Renal pelvis (tissue), 4 donors: Measurements from ENCODE around the gene TMEM143. TPM values are rescaled to one million over a fixed set of nuclear protein-coding genes. Genes with fewer than 3 reads are reported as not detected.
"Not testable (repeated sequence)": the region's sequence is repeated elsewhere in the genome, so short reads cannot be mapped to it uniquely, and the experiment has no call there.

Experiments
- DNase-seq: peaks from one replicate; pipeline ENCODE4 v3.0.0-alpha.2; 2013
- polyA plus RNA-seq, 3 donors: library from polyadenylated mRNA; unstranded; fragments of 120-200 nt; gene quantifications; one replicate each; pipeline ENCODE4 v1.2.1, GENCODE V29; 2013; ENCODE audit not compliant: insufficient read length in 3 of 3

TMEM143 gene
- polyA plus RNA-seq, 3 donors: 13.5 to 15.7 (median 15.1) TPM

GRCh38 chr19:48392860-48393558 lies 29.3 kb upstream of the TMEM143 start:
- no peak for DNase-seq

- DNase-seq: not testable (repeated sequence)
Measured at GRCh38 chr19:48392006-48392344, 28.2 kb upstream of the TMEM143 start.

- peak; percentile 78 for DNase-seq
Measured at GRCh38 chr19:48391100-48392005, 27.6 kb upstream of the TMEM143 start, which contains the start of gene KDELR1. Gene KDELR1, minus strand, starts transcription at chr19:48391551. Its CDS starts 193 bp downstream, at chr19:48391358.

GRCh38 chr19:48390188-48391099 lies 26.7 kb upstream of the TMEM143 start:
- DNase-seq: no peak

GRCh38 chr19:48386981-48387380 lies 23.2 kb upstream of the TMEM143 start:
- DNase-seq: no peak

GRCh38 chr19:48385461-48386087 lies 21.8 kb upstream of the TMEM143 start:
- DNase-seq: no peak

- no peak for DNase-seq
Measured at GRCh38 chr19:48382286-48382685, 18.5 kb upstream of the TMEM143 start.

GRCh38 chr19:48381178-48381950 lies 17.6 kb upstream of the TMEM143 start:
- no peak for DNase-seq

GRCh38 chr19:48379058-48379457 lies 15.3 kb upstream of the TMEM143 start:
- no peak for DNase-seq

GRCh38 chr19:48378194-48378570 lies 14.4 kb upstream of the TMEM143 start:
- DNase-seq: no peak

- no peak for DNase-seq
Measured at GRCh38 chr19:48373567-48373966, 9.8 kb upstream of the TMEM143 start.

GRCh38 chr19:48372904-48373303 lies 9.2 kb upstream of the TMEM143 start:
- peak; percentile 70 for DNase-seq

GRCh38 chr19:48371771-48372170 lies 8.0 kb upstream of the TMEM143 start:
- DNase-seq: not testable (repeated sequence)

- DNase-seq: no peak
Measured at GRCh38 chr19:48371367-48371766, 7.6 kb upstream of the TMEM143 start.

GRCh38 chr19:48370955-48371354 lies 7.2 kb upstream of the TMEM143 start:
- no peak for DNase-seq

- peak; percentile 54 for DNase-seq
Measured at GRCh38 chr19:48368936-48369335, 5.2 kb upstream of the TMEM143 start.

- no peak for DNase-seq
Measured at GRCh38 chr19:48367855-48368254, 4.1 kb upstream of the TMEM143 start.

GRCh38 chr19:48365602-48366001 lies 1.9 kb upstream of the TMEM143 start:
- no peak for DNase-seq

GRCh38 chr19:48364598-48365348 lies 1.0 kb upstream of the TMEM143 start:
- DNase-seq: no peak

GRCh38 chr19:48363500-48363809 lies 285 bp downstream of the TMEM143 start:
- no peak for DNase-seq
